Body of pancreas (tissue), 4 donors: ENCODE results near the gene BMP8A. TPM values are rescaled to one million over a fixed set of nuclear protein-coding genes. Genes with fewer than 3 reads are reported as not detected.
A peak's percentile ranks its signal among the peaks of the same experiment; 100 is the strongest.

ENCODE experiments used
- ATAC-seq: fragments of 150-250 bp; one replicate; pipeline ENCODE4 v1.9.1; 2016
- DNase-seq, 4 donors: peaks; one replicate each; pipeline ENCODE4 v3.0.0-alpha.2; 2019
- H3K27ac ChIP-seq, 4 donors: fragments of 200-600 bp; sonication (generic); 1 replicate in 3 of 4; 2 replicates in 1 of 4; pipeline versions ENCODE4 v1.5.1 to v1.6.1; 2016 to 2019; ENCODE audit warnings: mild to moderate bottlenecking in 1 of 4, mixed read lengths in 1 of 4, moderate library complexity in 1 of 4
- H3K27me3 ChIP-seq, 2 donors: fragments of 200-600 bp; sonication (generic); one replicate each; pipeline ENCODE4 v1.6.0; 2016; ENCODE audit warnings: mild to moderate bottlenecking in 1 of 2
- H3K36me3 ChIP-seq, 2 donors: fragments of 200-600 bp; sonication (generic); replicated peaks in 1 of 2; 2 replicates each; pipeline ENCODE4 v1.5.1; 2016; ENCODE audit warnings: low read depth in 2 of 2; ENCODE audit not compliant: insufficient read depth in 1 of 2
- H3K4me1 ChIP-seq: fragments of 200-600 bp; sonication (generic); one replicate; pipeline ENCODE4 v1.6.0; 2016
- H3K4me3 ChIP-seq, 2 donors: fragments of 200-600 bp; sonication (generic); 1 replicate in 1 of 2; 2 replicates in 1 of 2; pipeline ENCODE4 v1.5.1; 2016 to 2019
- H3K9me3 ChIP-seq, 3 donors: fragments of 200-600 bp; sonication (generic); 1 replicate in 2 of 3; 2 replicates in 1 of 3; pipeline ENCODE4 v1.5.1; 2016
- POLR2A ChIP-seq, 3 donors: fragments of 450-650 bp; IDR thresholded peaks; one replicate each; pipeline ENCODE4 v1.6.1; 2016; ENCODE audit warnings: antibody characterized with exemption in 3 of 3, mild to moderate bottlenecking in 2 of 3
- WGBS, 2 donors: methylation state at CpG; one replicate each; pipeline ENCODE4 v1.1.5; 2017; 5-methylcytosine and 5-hydroxymethylcytosine counted together
- intact Hi-C: fragments of 100-400 bp; cut with DNase I; formaldehyde crosslinking; loops from one replicate; pipeline ENCODE4 v1.15.1; 2023
- total RNA-seq, 2 donors: library from RNA; depleted of rRNA; stranded (reverse); fragments of >200 nt; gene quantifications; one replicate each; pipeline ENCODE4 v1.1.0, GENCODE V29; 2016
- TF ChIP-seq, protein P1 (sequence below), 7 experiments: fragments of 450-650 bp in 4 of 7; fragments of 200-600 bp in 3 of 7; sonication (generic) in 3 of 7; IDR thresholded peaks; one replicate each; pipeline ENCODE4 v1.5.1; 2016 to 2019; ENCODE audit warnings: antibody characterized with exemption in 7 of 7

BMP8A gene
- total RNA-seq, 2 donors from 2014 or later: 5.7 TPM; not detected in 1

- Histone ChIP-seq H3K27me3 (no peaks in the 10 kb centered on the region), H3K27ac (peak overlapping the region in 3 of 4 donors; percentile 10 to 46 (median 36)), H3K36me3 (peaks cover 24 to 27% of the 10 kb centered on the region in 2 donors), H3K4me1 (peaks cover 90% of the 10 kb centered on the region), H3K4me3 (no peak overlapping the region), H3K9me3 (no peaks in the 10 kb centered on the region)
- TF ChIP-seq POLR2A (IDR thresholded peaks at IDR 0.05): no peak
- ATAC-seq (no peak), DNase-seq (peak in 1 of 4 donors; percentile 29)
- intact Hi-C loops: no loop called here
- WGBS, 2 donors: 43 to 48% methylated on average over 5 to 11 of the region's 11 CpGs
These were observed 79.2 kb downstream of the BMP8A start for GRCh38 chr1:39570477-39571177.

DNA sequence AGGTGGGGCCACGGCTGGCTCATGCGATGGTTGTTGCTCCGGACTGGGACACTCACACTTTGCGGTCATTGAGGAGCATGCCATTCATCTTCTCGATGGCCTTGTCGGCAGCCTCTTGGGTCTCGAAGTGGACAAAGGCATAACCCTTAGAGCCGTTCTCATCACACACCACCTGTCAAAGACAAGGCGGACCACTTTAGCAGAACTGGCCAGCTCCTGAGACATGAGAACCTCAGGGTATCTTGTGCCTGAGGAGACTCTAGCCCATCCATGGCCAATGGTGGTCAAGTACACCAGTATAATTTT is 79.7 kb downstream of the BMP8A start:
- no peak for DNase-seq
- H3K27me3 ChIP-seq: no peaks in the 10 kb centered on the region

DNA sequence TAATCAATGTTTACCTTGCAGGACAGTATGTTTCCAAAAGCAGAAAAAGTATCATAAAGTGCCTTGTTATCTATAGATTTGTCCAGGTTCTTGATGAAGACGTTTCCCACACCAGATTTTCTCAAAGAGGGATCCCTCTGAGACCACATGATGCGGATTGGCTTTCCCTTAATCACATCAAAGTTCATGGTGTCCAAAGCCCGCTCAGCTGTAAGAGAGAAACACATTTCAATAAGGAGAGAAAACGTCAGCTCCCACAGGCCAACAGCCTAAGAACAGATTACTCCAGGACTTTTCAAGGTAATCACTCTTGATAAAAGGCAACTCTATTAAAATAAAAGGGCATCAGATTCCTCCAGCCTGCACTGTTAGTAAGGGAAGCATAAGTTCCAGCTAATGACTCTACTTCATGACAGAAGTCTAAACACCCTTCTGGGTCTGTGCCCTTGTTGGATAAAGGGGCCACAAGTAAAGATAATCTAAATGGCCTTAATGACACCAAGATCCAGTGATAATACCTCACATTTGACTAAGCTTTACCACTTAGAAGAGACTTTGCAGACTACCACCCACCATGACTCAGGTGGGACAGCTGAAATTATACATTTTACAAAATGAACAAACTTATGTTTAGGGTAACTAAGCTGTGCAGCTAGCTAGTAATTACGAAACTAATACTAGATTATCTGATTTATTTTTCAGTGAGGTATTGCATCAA is 81.1 kb downstream of the BMP8A start:
- Histone ChIP-seq H3K4me1 (peaks cover 74% of the 10 kb centered on the region), H3K4me3 (no peak overlapping the region), H3K27ac (peak overlapping the region in 1 of 4 donors; percentile 17), H3K36me3 (peaks cover 24 to 27% of the 10 kb centered on the region in 2 donors), H3K27me3 (no peaks in the 10 kb centered on the region), H3K9me3 (no peaks in the 10 kb centered on the region)
- WGBS, 2 donors: 29 to 41% methylated on average over 5 of the region's 5 CpGs
- DNase-seq (no peak), ATAC-seq (no peak)
- no peak for TF ChIP-seq POLR2A (IDR thresholded peaks at IDR 0.05)
- TF ChIP-seq, protein P1, sequence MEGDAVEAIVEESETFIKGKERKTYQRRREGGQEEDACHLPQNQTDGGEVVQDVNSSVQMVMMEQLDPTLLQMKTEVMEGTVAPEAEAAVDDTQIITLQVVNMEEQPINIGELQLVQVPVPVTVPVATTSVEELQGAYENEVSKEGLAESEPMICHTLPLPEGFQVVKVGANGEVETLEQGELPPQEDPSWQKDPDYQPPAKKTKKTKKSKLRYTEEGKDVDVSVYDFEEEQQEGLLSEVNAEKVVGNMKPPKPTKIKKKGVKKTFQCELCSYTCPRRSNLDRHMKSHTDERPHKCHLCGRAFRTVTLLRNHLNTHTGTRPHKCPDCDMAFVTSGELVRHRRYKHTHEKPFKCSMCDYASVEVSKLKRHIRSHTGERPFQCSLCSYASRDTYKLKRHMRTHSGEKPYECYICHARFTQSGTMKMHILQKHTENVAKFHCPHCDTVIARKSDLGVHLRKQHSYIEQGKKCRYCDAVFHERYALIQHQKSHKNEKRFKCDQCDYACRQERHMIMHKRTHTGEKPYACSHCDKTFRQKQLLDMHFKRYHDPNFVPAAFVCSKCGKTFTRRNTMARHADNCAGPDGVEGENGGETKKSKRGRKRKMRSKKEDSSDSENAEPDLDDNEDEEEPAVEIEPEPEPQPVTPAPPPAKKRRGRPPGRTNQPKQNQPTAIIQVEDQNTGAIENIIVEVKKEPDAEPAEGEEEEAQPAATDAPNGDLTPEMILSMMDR (IDR thresholded peaks at IDR 0.05): no peak
- intact Hi-C loops: no loop called here

More for the DNA sequence above, 79.7 kb downstream of the BMP8A start:
- Histone ChIP-seq H3K27ac (peak overlapping the region in 3 of 4 donors; percentile 10 to 46 (median 36)), H3K9me3 (no peaks in the 10 kb centered on the region), H3K36me3 (peaks cover 24 to 27% of the 10 kb centered on the region in 2 donors), H3K4me3 (no peak overlapping the region), H3K4me1 (peaks cover 85% of the 10 kb centered on the region)
- no peak for ATAC-seq
- TF ChIP-seq, protein P1 (IDR thresholded peaks at IDR 0.05): no peak
- TF ChIP-seq POLR2A (IDR thresholded peaks at IDR 0.05): no peak
- intact Hi-C loops: no loop called here
- 58 to 73% methylated on average over 3 to 8 of the region's 9 CpGs for WGBS, 2 donors

GRCh38 chr1:39573097-39573465 is 81.6 kb downstream of the BMP8A start:
- intact Hi-C loops: no loop called here
- no peak for DNase-seq
- 38 to 80% methylated on average over 1 of the region's 1 CpG for WGBS, 2 donors
- Histone ChIP-seq H3K27me3 (no peaks in the 10 kb centered on the region), H3K4me1 (peaks cover 70% of the 10 kb centered on the region), H3K9me3 (no peaks in the 10 kb centered on the region), H3K36me3 (peaks cover 24 to 27% of the 10 kb centered on the region in 2 donors), H3K4me3 (peak overlapping the region in 1 of 2 donors; percentile 85), H3K27ac (peak overlapping the region in 2 of 4 donors; percentile 9 to 93)
- no peak for TF ChIP-seq POLR2A (IDR thresholded peaks at IDR 0.05)
- TF ChIP-seq, protein P1 (IDR thresholded peaks at IDR 0.05): no peak
- no peak for ATAC-seq

- H3K27me3 ChIP-seq: no peaks in the 10 kb centered on the region
- WGBS, 2 donors: 20 to 22% methylated on average over 11 to 12 of the region's 12 CpGs
These were observed 82.5 kb downstream of the BMP8A start for GRCh38 chr1:39573736-39574624.

More at GRCh38 chr1:39573736-39574624, 82.5 kb downstream of the BMP8A start:
- ATAC-seq: no peak
- peaks cover 17 to 21% of the 10 kb centered on the region in 2 donors for H3K36me3 ChIP-seq
- DNase-seq: no peak
- H3K27ac ChIP-seq: peak overlapping the region in 3 of 4 donors; percentile 77 to 93 (median 87)
- H3K4me3 ChIP-seq: peak overlapping the region in 1 of 2 donors; percentile 85
- H3K9me3 ChIP-seq: no peaks in the 10 kb centered on the region
- no peak for TF ChIP-seq POLR2A (IDR thresholded peaks at IDR 0.05)
- TF ChIP-seq, protein P1 (IDR thresholded peaks at IDR 0.05): no peak
- peaks cover 61% of the 10 kb centered on the region for H3K4me1 ChIP-seq
- intact Hi-C loops: no loop called here
